GM23338 (cell line): Measurements from ENCODE around the gene KLC1. TPM values are rescaled to one million over a fixed set of nuclear protein-coding genes. Genes with fewer than 3 reads are reported as not detected.

Source experiments
- ATAC-seq: fragments of 200-7000 bp; cut with Tn5 transposase; 3 replicates; pipeline ENCODE4 v1.9.1; 2020
- DNase-seq: peaks from one replicate; pipeline ENCODE4 v3.0.0-alpha.2; 2015; ENCODE audit warnings: low spot score
- H2AFZ ChIP-seq: fragments of 200-600 bp; sonication (generic); 2 replicates; pipeline ENCODE4 v1.8.0; 2016; ENCODE audit warnings: antibody characterized with exemption, mild to moderate bottlenecking, moderate library complexity
- H3F3A ChIP-seq: fragments of 200-600 bp; sonication (generic); replicated peaks from 2 replicates; pipeline ENCODE4 v1.8.0; 2017; ENCODE audit warnings: antibody characterized with exemption, mixed run types, low read depth
- H3K27ac ChIP-seq: fragments of 200-600 bp; sonication (generic); 2 replicates; pipeline ENCODE4 v1.6.1; 2016; ENCODE audit warnings: low read depth
- H3K27me3 ChIP-seq: fragments of 200-600 bp; sonication (generic); 2 replicates; pipeline ENCODE4 v1.8.0; 2016; ENCODE audit warnings: mild to moderate bottlenecking, mixed run types, moderate library complexity; ENCODE audit not compliant: insufficient read depth
- H3K36me3 ChIP-seq: fragments of 200-600 bp; sonication (generic); 2 replicates; pipeline ENCODE4 v1.8.0; 2016; ENCODE audit warnings: mild to moderate bottlenecking; ENCODE audit not compliant: insufficient read depth
- H3K4me1 ChIP-seq: fragments of 200-600 bp; sonication (generic); 2 replicates; pipeline ENCODE4 v1.8.0; 2016; ENCODE audit warnings: mild to moderate bottlenecking, moderate library complexity; ENCODE audit not compliant: insufficient read depth
- H3K4me2 ChIP-seq: fragments of 200-600 bp; sonication (generic); 2 replicates; pipeline ENCODE4 v1.7.1; 2017; ENCODE audit warnings: mixed run types
- H3K4me3 ChIP-seq: fragments of 200-600 bp; sonication (generic); 2 replicates; pipeline ENCODE4 v1.6.1; 2016; ENCODE audit warnings: mixed run types
- H3K79me2 ChIP-seq: fragments of 200-600 bp; sonication (generic); replicated peaks from 2 replicates; pipeline ENCODE4 v1.8.0; 2017; ENCODE audit warnings: mild to moderate bottlenecking; ENCODE audit not compliant: insufficient read depth
- H3K9me2 ChIP-seq: fragments of 200-600 bp; sonication (generic); 2 replicates; pipeline ENCODE4 v1.8.0; 2017; ENCODE audit not compliant: insufficient read depth
- H4K20me1 ChIP-seq: fragments of 200-600 bp; sonication (generic); replicated peaks from 2 replicates; pipeline ENCODE4 v1.8.0; 2017; ENCODE audit warnings: mild to moderate bottlenecking; ENCODE audit not compliant: insufficient read depth
- H3K27ac Mint-ChIP-seq: 2 replicates; pipeline ENCODE4 v1.8.0; 2020; ENCODE audit warnings: inconsistent platforms, mild to moderate bottlenecking, moderate library complexity, mixed read lengths
- H3K27me3 Mint-ChIP-seq: 3 replicates; pipeline ENCODE4 v1.8.0; 2022; ENCODE audit warnings: low read depth, mild to moderate bottlenecking, moderate library complexity, mixed read lengths, inconsistent platforms; ENCODE audit not compliant: insufficient read depth, poor library complexity
- H3K36me3 Mint-ChIP-seq: 3 replicates; pipeline ENCODE4 v1.8.0; 2021; ENCODE audit warnings: low read depth, mild to moderate bottlenecking, inconsistent platforms, moderate library complexity, mixed read lengths
- H3K4me1 Mint-ChIP-seq: 3 replicates; pipeline ENCODE4 v1.8.0; 2020; ENCODE audit warnings: mild to moderate bottlenecking, inconsistent platforms, mixed read lengths
- H3K4me3 Mint-ChIP-seq: 3 replicates; pipeline ENCODE4 v1.8.0; 2021; ENCODE audit warnings: moderate library complexity, mild to moderate bottlenecking, inconsistent platforms, mixed read lengths
- H3K9me3 Mint-ChIP-seq: 3 replicates; pipeline ENCODE4 v1.8.0; 2020; ENCODE audit warnings: moderate library complexity, mild to moderate bottlenecking, inconsistent platforms, mixed read lengths
- CREB1 ChIP-seq: fragments of 250-450 bp; sonication (Bioruptor Pico); IDR thresholded peaks from 2 replicates; pipeline ENCODE4 v1.5.0; 2020; ENCODE audit warnings: low read depth, mild to moderate bottlenecking, moderate library complexity
- EZH2 ChIP-seq: fragments of 200-600 bp; sonication (generic); IDR thresholded peaks from one replicate; pipeline ENCODE4 v1.8.0; 2017; ENCODE audit warnings: antibody characterized with exemption, mild to moderate bottlenecking, low read depth; ENCODE audit not compliant: unreplicated experiment
- JUNB ChIP-seq: IDR thresholded peaks from one replicate; pipeline ENCODE4 v1.6.1; 2016; ENCODE audit warnings: antibody characterized with exemption; ENCODE audit not compliant: unreplicated experiment
- NANOG ChIP-seq: IDR thresholded peaks from 2 replicates; pipeline ENCODE4 v1.6.1; 2016; ENCODE audit warnings: antibody characterized with exemption, borderline replicate concordance
- STAT1 ChIP-seq: IDR thresholded peaks from one replicate; pipeline ENCODE4 v1.6.1; 2016; ENCODE audit warnings: antibody characterized with exemption; ENCODE audit not compliant: unreplicated experiment
- ZNF114 ChIP-seq: fragments of 250-450 bp; sonication (Bioruptor Pico); IDR thresholded peaks from 2 replicates; pipeline ENCODE4 v1.5.0; 2020; ENCODE audit warnings: mild to moderate bottlenecking, moderate library complexity
- ZNF331 ChIP-seq: fragments of 250-450 bp; sonication (Bioruptor Pico); IDR thresholded peaks from 2 replicates; pipeline ENCODE4 v1.5.0; 2020; ENCODE audit warnings: low read depth, mild to moderate bottlenecking, moderate library complexity
- polyA plus RNA-seq: library from polyadenylated mRNA; unstranded; fragments of >200 nt; fragmentation: Nextera tagmentation; extraction: Ambion mirVana; gene quantifications from 2 replicates; pipeline ENCODE4 v1.2.1, GENCODE V29; 2016
- total RNA-seq: library from RNA; depleted of rRNA; stranded (reverse); fragments of >200 nt; shearing (Covaris generic); gene quantifications from 2 replicates; pipeline ENCODE4 v1.2.3, GENCODE V29; 2014
- TF ChIP-seq, protein P1 (sequence below): IDR thresholded peaks from one replicate; pipeline ENCODE4 v1.6.1; 2018; ENCODE audit warnings: antibody characterized with exemption; ENCODE audit not compliant: unreplicated experiment
- TF ChIP-seq, protein P2 (sequence below): fragments of 250-450 bp; sonication (Bioruptor Pico); IDR thresholded peaks from 2 replicates; pipeline ENCODE4 v1.5.0; 2020; ENCODE audit warnings: mild to moderate bottlenecking, moderate library complexity
- TF ChIP-seq, protein P3 (sequence below), 2 experiments: fragments of 200-600 bp in 1 of 2; sonication (generic) in 1 of 2; conservative IDR thresholded peaks; 2 replicates each; pipeline versions ENCODE4 v1.5.1 to v1.6.1; 2016 to 2017; ENCODE audit warnings: antibody characterized with exemption in 2 of 2, low read depth in 2 of 2, mild to moderate bottlenecking in 2 of 2, moderate library complexity in 1 of 2

The KLC1 gene
- total and polyA plus RNA-seq, 2 experiments from 2014 or later, result 165 to 308 TPM

DNA sequence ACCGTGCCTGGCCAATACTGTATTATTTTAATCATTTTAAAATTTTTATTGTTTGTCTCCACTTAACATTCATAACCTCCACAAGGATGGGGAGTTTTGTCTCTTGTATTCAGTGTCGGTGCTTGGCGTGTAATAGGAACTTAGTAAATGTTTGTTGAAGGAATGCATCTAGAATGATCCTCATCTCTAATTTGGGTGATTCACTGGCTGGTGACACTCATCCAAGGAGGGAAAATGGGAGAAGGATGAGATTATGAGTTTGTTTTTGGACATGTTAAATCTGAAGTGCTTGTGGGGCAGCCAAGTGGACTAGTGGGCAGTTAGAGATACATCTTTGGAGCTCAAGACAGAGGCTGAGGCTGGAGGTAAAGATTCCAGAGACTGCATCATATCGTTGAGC, 5.1 kb downstream of the KLC1 start (continued):
- TF ChIP-seq, protein P1, sequence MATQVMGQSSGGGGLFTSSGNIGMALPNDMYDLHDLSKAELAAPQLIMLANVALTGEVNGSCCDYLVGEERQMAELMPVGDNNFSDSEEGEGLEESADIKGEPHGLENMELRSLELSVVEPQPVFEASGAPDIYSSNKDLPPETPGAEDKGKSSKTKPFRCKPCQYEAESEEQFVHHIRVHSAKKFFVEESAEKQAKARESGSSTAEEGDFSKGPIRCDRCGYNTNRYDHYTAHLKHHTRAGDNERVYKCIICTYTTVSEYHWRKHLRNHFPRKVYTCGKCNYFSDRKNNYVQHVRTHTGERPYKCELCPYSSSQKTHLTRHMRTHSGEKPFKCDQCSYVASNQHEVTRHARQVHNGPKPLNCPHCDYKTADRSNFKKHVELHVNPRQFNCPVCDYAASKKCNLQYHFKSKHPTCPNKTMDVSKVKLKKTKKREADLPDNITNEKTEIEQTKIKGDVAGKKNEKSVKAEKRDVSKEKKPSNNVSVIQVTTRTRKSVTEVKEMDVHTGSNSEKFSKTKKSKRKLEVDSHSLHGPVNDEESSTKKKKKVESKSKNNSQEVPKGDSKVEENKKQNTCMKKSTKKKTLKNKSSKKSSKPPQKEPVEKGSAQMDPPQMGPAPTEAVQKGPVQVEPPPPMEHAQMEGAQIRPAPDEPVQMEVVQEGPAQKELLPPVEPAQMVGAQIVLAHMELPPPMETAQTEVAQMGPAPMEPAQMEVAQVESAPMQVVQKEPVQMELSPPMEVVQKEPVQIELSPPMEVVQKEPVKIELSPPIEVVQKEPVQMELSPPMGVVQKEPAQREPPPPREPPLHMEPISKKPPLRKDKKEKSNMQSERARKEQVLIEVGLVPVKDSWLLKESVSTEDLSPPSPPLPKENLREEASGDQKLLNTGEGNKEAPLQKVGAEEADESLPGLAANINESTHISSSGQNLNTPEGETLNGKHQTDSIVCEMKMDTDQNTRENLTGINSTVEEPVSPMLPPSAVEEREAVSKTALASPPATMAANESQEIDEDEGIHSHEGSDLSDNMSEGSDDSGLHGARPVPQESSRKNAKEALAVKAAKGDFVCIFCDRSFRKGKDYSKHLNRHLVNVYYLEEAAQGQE, result no peak
- no peak for TF ChIP-seq CREB1 (CRISPR knock-in tag)

DNA sequence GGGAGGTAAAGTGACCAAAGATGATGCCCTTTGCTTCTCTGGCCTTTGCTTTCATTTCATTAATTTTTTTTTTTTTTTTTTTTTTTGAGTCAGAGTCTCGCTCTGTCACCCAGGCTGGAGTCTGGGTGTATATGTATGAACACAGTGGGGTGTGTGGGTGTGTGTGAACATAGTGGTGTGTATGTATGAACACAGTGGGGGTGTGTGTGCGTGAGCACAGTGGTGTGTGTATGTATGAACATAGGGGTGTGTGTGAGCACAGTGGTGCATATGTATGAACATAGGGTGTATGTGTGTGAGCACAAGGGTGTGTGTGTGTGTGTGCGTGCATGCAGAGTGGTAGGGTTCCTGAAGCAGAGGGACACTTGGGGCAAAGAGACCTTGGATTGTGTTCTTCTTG, 9.6 kb downstream of the KLC1 start:
- Mint-ChIP-seq H3K4me1 (peaks cover 5% of the 10 kb centered on the region), H3K27ac (peak overlapping the region; percentile 49; the same call in 1 of the 2 replicates), H3K36me3 (peaks cover 14% of the 10 kb centered on the region; the same call in 2 of the 3 replicates), H3K9me3 (no peaks in the 10 kb centered on the region), H3K27me3 (peaks cover 2% of the 10 kb centered on the region), H3K4me3 (no peak overlapping the region)
- Histone ChIP-seq H3K36me3 (peaks cover 5% of the 10 kb centered on the region; the same call in 1 of the 2 replicates), H4K20me1 (peaks cover 66% of the 10 kb centered on the region), H3K4me2 (no peak overlapping the region), H3K27ac (no peak overlapping the region), H3F3A (0 out of 2 replicates have a peak, but pooled peaks cover 4% of the 10 kb centered on the region), H3K79me2 (peaks cover 100% of the 10 kb centered on the region), H3K27me3 (no peaks in the 10 kb centered on the region), H3K4me1 (no peaks in the 10 kb centered on the region), H3K9me2 (no peaks in the 10 kb centered on the region), H2AFZ (no peak overlapping the region), H3K4me3 (no peak overlapping the region)
- DNase-seq (no peak), ATAC-seq (no peak)
- TF ChIP-seq CREB1 (CRISPR knock-in tag) (no peak), NANOG (no peak), EZH2 (no peak), STAT1 (no peak), ZNF114 (CRISPR knock-in tag) (no peak), JUNB (no peak), ZNF331 (no peak)
- TF ChIP-seq, protein P1, result no peak
- TF ChIP-seq, protein P2, sequence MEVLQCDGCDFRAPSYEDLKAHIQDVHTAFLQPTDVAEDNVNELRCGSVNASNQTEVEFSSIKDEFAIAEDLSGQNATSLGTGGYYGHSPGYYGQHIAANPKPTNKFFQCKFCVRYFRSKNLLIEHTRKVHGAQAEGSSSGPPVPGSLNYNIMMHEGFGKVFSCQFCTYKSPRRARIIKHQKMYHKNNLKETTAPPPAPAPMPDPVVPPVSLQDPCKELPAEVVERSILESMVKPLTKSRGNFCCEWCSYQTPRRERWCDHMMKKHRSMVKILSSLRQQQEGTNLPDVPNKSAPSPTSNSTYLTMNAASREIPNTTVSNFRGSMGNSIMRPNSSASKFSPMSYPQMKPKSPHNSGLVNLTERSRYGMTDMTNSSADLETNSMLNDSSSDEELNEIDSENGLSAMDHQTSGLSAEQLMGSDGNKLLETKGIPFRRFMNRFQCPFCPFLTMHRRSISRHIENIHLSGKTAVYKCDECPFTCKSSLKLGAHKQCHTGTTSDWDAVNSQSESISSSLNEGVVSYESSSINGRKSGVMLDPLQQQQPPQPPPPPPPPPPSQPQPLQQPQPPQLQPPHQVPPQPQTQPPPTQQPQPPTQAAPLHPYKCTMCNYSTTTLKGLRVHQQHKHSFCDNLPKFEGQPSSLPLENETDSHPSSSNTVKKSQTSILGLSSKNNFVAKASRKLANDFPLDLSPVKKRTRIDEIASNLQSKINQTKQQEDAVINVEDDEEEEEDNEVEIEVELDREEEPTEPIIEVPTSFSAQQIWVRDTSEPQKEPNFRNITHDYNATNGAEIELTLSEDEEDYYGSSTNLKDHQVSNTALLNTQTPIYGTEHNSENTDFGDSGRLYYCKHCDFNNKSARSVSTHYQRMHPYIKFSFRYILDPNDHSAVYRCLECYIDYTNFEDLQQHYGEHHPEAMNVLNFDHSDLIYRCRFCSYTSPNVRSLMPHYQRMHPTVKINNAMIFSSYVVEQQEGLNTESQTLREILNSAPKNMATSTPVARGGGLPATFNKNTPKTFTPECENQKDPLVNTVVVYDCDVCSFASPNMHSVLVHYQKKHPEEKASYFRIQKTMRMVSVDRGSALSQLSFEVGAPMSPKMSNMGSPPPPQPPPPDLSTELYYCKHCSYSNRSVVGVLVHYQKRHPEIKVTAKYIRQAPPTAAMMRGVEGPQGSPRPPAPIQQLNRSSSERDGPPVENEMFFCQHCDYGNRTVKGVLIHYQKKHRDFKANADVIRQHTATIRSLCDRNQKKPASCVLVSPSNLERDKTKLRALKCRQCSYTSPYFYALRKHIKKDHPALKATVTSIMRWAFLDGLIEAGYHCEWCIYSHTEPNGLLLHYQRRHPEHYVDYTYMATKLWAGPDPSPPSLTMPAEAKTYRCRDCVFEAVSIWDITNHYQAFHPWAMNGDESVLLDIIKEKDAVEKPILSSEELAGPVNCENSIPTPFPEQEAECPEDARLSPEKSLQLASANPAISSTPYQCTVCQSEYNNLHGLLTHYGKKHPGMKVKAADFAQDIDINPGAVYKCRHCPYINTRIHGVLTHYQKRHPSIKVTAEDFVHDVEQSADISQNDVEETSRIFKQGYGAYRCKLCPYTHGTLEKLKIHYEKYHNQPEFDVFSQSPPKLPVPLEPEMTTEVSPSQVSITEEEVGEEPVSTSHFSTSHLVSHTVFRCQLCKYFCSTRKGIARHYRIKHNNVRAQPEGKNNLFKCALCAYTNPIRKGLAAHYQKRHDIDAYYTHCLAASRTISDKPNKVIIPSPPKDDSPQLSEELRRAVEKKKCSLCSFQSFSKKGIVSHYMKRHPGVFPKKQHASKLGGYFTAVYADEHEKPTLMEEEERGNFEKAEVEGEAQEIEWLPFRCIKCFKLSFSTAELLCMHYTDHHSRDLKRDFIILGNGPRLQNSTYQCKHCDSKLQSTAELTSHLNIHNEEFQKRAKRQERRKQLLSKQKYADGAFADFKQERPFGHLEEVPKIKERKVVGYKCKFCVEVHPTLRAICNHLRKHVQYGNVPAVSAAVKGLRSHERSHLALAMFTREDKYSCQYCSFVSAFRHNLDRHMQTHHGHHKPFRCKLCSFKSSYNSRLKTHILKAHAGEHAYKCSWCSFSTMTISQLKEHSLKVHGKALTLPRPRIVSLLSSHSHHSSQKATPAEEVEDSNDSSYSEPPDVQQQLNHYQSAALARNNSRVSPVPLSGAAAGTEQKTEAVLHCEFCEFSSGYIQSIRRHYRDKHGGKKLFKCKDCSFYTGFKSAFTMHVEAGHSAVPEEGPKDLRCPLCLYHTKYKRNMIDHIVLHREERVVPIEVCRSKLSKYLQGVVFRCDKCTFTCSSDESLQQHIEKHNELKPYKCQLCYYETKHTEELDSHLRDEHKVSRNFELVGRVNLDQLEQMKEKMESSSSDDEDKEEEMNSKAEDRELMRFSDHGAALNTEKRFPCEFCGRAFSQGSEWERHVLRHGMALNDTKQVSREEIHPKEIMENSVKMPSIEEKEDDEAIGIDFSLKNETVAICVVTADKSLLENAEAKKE, result no peak
- TF ChIP-seq, protein P3, sequence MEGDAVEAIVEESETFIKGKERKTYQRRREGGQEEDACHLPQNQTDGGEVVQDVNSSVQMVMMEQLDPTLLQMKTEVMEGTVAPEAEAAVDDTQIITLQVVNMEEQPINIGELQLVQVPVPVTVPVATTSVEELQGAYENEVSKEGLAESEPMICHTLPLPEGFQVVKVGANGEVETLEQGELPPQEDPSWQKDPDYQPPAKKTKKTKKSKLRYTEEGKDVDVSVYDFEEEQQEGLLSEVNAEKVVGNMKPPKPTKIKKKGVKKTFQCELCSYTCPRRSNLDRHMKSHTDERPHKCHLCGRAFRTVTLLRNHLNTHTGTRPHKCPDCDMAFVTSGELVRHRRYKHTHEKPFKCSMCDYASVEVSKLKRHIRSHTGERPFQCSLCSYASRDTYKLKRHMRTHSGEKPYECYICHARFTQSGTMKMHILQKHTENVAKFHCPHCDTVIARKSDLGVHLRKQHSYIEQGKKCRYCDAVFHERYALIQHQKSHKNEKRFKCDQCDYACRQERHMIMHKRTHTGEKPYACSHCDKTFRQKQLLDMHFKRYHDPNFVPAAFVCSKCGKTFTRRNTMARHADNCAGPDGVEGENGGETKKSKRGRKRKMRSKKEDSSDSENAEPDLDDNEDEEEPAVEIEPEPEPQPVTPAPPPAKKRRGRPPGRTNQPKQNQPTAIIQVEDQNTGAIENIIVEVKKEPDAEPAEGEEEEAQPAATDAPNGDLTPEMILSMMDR (conservative IDR thresholded peaks at IDR 0.05; ENCODE audit: low read depth in 2 of 2), result no peak
